Colonic mucosa (tissue), 4 donors: ENCODE results near the gene RAB24. TPM values are rescaled to one million over a fixed set of nuclear protein-coding genes. Genes with fewer than 3 reads are reported as not detected.

Source experiments
- DNase-seq: peaks from one replicate; pipeline ENCODE4 v3.0.0-alpha.2; 2020
- H3K27ac ChIP-seq: fragments of 200-600 bp; one replicate; pipeline ENCODE4 v1.8.0; 2021
- H3K27me3 ChIP-seq: fragments of 200-600 bp; one replicate; pipeline ENCODE4 v1.8.0; 2021
- H3K36me3 ChIP-seq: fragments of 200-600 bp; one replicate; pipeline ENCODE4 v1.8.0; 2021
- H3K4me1 ChIP-seq: fragments of 200-600 bp; one replicate; pipeline ENCODE4 v1.8.0; 2021; ENCODE audit warnings: mild to moderate bottlenecking
- H3K4me3 ChIP-seq: fragments of 200-600 bp; one replicate; pipeline ENCODE4 v1.8.0; 2021
- H3K9ac ChIP-seq, 2 donors: one replicate each; pipeline ENCODE4 v1.7.0; 2013; ENCODE audit warnings: control low read depth in 2 of 2, low read depth in 2 of 2, low read length in 2 of 2
- H3K9me3 ChIP-seq: fragments of 200-600 bp; one replicate; pipeline ENCODE4 v1.8.0; 2021
- intact Hi-C: fragments of 100-400 bp; cut with DNase I; formaldehyde crosslinking; loops from one replicate; pipeline ENCODE4 v1.14.1; 2022
- total RNA-seq, 2 donors: library from RNA; stranded (reverse); fragmentation: NEBNext Ultra II Directional in 1 of 2; extraction: Animal tissue kit (Norgen Biotek cat#: 25700) in 1 of 2; gene quantifications; one replicate each; pipeline ENCODE4 v1.2.1, GENCODE V29; 2021
- TF ChIP-seq, protein P1 (sequence below): fragments of 200-600 bp; IDR thresholded peaks from one replicate; pipeline ENCODE4 v1.8.0; 2022; ENCODE audit warnings: antibody characterized with exemption, mild to moderate bottlenecking
- donor health status: healthy.
- donor health status: DM: no; HTN: no; CAD: no.
- donor health status: DM: no; HTN: no; CAD: no.

RAB24 gene
- total RNA-seq, 2 donors from 2014 or later: 32.9 to 39.5 TPM

DNA sequence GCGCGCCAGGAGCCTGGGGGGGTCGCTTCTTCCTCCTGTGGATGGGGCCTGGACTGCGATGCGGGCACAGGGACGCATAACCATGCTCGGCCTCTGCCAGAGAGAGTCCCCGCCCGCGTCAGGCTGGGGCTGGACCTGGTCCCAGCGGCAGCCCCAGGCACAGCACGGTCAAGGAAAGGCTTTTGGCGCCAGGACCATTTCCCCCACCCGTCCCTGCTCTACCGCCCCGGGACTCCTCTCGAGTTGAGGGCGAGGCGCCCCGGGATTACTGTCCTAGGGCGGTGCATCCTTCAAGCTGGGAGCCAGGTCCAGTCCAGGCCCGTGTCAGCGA lies 7.8 kb upstream of the RAB24 start:
- Histone ChIP-seq H3K4me1 (peaks cover 32% of the 10 kb centered on the region), H3K9me3 (no peaks in the 10 kb centered on the region), H3K36me3 (no peaks in the 10 kb centered on the region), H3K27me3 (no peaks in the 10 kb centered on the region), H3K9ac (peak overlapping the region; percentile 61 to 68), H3K27ac (no peak overlapping the region), H3K4me3 (peak overlapping the region; percentile 56)
- DNase-seq: no peak
- TF ChIP-seq, protein P1, sequence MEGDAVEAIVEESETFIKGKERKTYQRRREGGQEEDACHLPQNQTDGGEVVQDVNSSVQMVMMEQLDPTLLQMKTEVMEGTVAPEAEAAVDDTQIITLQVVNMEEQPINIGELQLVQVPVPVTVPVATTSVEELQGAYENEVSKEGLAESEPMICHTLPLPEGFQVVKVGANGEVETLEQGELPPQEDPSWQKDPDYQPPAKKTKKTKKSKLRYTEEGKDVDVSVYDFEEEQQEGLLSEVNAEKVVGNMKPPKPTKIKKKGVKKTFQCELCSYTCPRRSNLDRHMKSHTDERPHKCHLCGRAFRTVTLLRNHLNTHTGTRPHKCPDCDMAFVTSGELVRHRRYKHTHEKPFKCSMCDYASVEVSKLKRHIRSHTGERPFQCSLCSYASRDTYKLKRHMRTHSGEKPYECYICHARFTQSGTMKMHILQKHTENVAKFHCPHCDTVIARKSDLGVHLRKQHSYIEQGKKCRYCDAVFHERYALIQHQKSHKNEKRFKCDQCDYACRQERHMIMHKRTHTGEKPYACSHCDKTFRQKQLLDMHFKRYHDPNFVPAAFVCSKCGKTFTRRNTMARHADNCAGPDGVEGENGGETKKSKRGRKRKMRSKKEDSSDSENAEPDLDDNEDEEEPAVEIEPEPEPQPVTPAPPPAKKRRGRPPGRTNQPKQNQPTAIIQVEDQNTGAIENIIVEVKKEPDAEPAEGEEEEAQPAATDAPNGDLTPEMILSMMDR: no peak
- intact Hi-C loops: loop anchor here (5.0 to 10.0 kb wide), 2 partner anchors 191 to 197 kb away; no protein-coding TSS in a partner anchor

DNA sequence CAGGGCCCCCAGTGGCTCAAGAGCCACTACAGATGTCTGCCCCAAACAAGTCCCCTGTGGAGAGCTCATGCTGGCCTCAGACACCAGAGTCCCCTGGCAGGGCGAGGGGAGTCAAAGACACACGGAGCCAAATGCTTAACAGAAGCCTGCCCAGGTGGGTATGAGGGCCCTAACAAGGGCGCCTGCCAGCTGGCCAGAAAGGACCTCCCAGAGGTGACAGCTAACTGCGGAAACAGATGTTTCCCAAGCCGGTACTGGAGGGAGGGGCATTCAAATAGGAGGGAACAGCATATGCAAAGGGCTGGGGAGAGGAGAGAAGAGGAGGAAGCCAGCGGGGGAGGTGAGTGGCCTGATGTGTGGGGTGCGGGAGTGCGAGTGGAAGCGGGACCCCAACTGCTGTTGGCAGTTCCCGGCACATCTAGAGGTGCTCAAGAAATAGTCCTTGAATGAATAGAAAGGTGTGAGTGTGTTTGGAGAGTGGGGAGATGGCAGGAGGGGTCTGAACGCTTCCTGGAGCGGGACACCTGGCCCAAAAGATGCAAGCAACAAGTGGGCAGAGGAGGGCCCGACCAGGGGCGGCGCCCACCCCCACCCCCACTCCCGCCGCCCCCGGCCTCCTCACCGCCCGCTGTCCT lies 7.4 kb upstream of the RAB24 start:
- H3K36me3 ChIP-seq: no peaks in the 10 kb centered on the region
- H3K9me3 ChIP-seq: no peaks in the 10 kb centered on the region
- peak; percentile 68 for DNase-seq
- TF ChIP-seq, protein P1: no peak
- peak overlapping the region; percentile 61 to 68 for H3K9ac ChIP-seq
- peaks cover 32% of the 10 kb centered on the region for H3K4me1 ChIP-seq
- peak overlapping the region; percentile 56 for H3K4me3 ChIP-seq
- intact Hi-C loops: loop anchor here (5.0 to 10.0 kb wide), 2 partner anchors 191 to 196 kb away; no protein-coding TSS in a partner anchor
- H3K27me3 ChIP-seq: no peaks in the 10 kb centered on the region
- no peak overlapping the region for H3K27ac ChIP-seq

DNA sequence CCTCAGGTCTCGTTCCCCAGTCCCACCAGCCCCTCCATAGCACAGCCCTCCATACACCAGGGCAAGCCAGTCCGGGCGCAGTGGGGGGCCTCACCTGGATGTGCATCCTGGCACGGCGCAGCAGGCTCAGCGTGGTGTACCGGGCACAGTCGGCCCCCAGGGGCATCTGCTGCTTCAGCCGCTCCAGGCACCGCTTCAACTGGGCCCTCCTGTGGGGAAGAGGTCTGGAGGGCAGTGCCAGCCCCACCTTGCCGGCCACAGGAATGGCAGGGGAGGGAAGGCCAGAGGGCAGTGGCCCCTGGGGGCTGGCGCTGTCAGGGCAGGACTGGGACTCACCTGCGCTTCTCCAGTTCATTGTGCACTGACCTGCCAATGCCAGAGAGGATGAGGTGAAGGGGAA lies 6.8 kb upstream of the RAB24 start:
- no peak for DNase-seq
- H3K36me3 ChIP-seq: peaks cover 4% of the 10 kb centered on the region
- intact Hi-C loops: loop anchor here (5.0 to 10.0 kb wide), 2 partner anchors 192 to 196 kb away; no protein-coding TSS in a partner anchor
- H3K9me3 ChIP-seq: no peaks in the 10 kb centered on the region
- no peak overlapping the region for H3K27ac ChIP-seq
- H3K4me1 ChIP-seq: peaks cover 35% of the 10 kb centered on the region
- peak overlapping the region; percentile 28 to 68 for H3K9ac ChIP-seq
- TF ChIP-seq, protein P1: no peak
- H3K27me3 ChIP-seq: no peaks in the 10 kb centered on the region
- no peak overlapping the region for H3K4me3 ChIP-seq

DNA sequence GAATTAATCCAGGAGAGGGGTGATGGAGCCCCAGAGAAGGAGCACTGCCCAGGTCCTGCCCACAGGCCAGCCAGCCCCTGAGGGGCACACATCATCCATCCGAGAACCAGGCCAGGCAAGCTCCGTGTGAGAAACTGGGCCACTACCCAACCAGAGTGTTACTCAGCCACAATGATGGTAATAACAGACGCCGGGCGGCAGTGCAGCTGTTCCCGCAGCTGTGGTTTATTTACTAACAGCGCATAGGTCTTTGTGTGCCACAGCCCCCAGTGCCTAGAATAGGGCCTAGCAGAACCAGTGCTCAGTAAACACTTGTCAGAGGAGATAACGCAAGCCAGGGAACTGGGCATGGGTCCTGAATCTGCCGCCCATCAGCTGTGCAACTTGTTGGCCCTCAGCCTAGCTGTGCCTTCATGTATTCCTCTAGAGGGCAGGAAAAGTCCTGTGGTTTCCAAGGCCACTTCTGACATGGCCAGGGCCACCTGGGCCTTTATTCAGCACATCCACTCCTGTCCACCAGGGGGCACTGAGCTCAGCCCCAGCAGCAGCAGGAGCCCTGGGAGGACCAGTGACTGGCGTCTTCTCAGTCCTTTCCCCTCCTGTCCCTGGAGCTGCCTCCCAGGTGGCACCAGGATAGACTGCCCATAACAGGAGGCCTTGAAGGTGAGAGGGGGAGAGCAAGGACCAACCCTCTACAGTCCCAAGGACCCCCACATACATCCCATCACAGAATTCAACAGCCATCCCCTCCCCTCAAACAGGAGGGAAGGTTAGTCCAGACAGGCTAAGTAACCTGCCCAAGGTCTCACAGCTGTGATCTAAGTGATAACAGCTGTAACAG lies 6.1 kb upstream of the RAB24 start:
- intact Hi-C loops: loop anchor here (5.0 to 10.0 kb wide), 2 partner anchors 193 to 195 kb away; no protein-coding TSS in a partner anchor
- peak; percentile 78 for DNase-seq
- Histone ChIP-seq H3K36me3 (peaks cover 6% of the 10 kb centered on the region), H3K4me3 (no peak overlapping the region), H3K4me1 (peaks cover 39% of the 10 kb centered on the region), H3K27ac (no peak overlapping the region), H3K9me3 (no peaks in the 10 kb centered on the region), H3K27me3 (no peaks in the 10 kb centered on the region), H3K9ac (no peak overlapping the region)
- TF ChIP-seq, protein P1: peak; percentile 87

DNA sequence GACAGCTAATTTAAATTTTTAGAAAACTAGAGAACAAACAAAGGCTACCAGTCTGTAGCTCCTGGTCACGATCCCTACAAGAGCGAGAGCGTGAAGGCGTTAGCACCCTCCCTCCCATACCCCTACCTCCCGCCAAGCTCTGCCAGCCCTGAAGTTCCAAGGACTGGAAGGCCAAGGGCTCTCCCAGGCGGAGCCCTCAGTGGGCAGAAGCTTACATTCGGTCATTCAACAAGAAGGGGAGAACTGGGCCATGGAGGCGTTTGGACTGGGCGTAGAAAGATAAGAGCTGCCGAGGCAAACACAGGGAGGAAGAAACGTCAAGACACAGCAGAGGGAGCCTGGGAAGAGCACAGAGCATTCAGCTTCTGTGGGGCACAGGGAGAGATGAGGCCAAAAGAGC lies 5.2 kb upstream of the RAB24 start:
- no peak overlapping the region for H3K9ac ChIP-seq
- H3K4me1 ChIP-seq: peaks cover 39% of the 10 kb centered on the region

More for the DNA sequence above, 5.2 kb upstream of the RAB24 start:
- Histone ChIP-seq H3K9me3 (no peaks in the 10 kb centered on the region), H3K27me3 (no peaks in the 10 kb centered on the region), H3K27ac (no peak overlapping the region), H3K4me3 (no peak overlapping the region), H3K36me3 (peaks cover 6% of the 10 kb centered on the region)
- intact Hi-C loops: no loop called here
- DNase-seq: no peak
- TF ChIP-seq, protein P1: no peak
